Fibroblast of lung (primary cell): Measurements from ENCODE around the gene GNB1L.

ENCODE experiments used
- CTCF ChIP-seq, 2 donors: IDR thresholded peaks in 1 of 2; conservative IDR thresholded peaks in 1 of 2; 1 replicate in 1 of 2; 2 replicates in 1 of 2; pipeline ENCODE4 v1.5.1; 2011 to 2012; ENCODE audit warnings: low read length in 2 of 2, control low read depth in 1 of 2, inconsistent platforms in 1 of 2, low read depth in 1 of 2, mild to moderate bottlenecking in 1 of 2
- EZH2 ChIP-seq: IDR thresholded peaks from 2 replicates; pipeline ENCODE4 v1.5.1; 2012; ENCODE audit warnings: low read length, control low read depth, mild to moderate bottlenecking; ENCODE audit errors: missing control alignments

GRCh38 chr22:19892257-19892879, 37.7 kb upstream of the GNB1L start:
- no peak for TF ChIP-seq CTCF (conservative IDR thresholded peaks at IDR 0.05 in 1 of 2, IDR thresholded peaks at IDR 0.05 in 1 of 2; ENCODE audit: low read depth in 1 of 2, low read length in 2 of 2)
- TF ChIP-seq EZH2: no peak
